NCI-H2029 treated with DMSO at 0.1 percent for 48 hours (cell line): ENCODE results near the gene WNT8A.

Experiments
- DNase-seq: peaks from one replicate; lab custom pipeline; 2025; lab: John Stamatoyannopoulos, UW

The WNT8A gene

GRCh38 chr5:138140268-138140667 is 56.4 kb downstream of the WNT8A start:
- DNase-seq: no peak
